HFFc6 (cell line): ENCODE results near the gene PTGS1. TPM values are rescaled to one million over a fixed set of nuclear protein-coding genes. Genes with fewer than 3 reads are reported as not detected.
A peak's percentile ranks its signal among the peaks of the same experiment; 100 is the strongest.

Experiments used
- DNase-seq: peaks from one replicate; pipeline ENCODE4 v3.0.0-alpha.2; 2018
- H3K27ac Mint-ChIP-seq: 2 replicates; pipeline ENCODE4 v1.8.0; 2020; ENCODE audit warnings: mild to moderate bottlenecking, mixed read lengths
- H3K27me3 Mint-ChIP-seq: 2 replicates; pipeline ENCODE4 v1.8.0; 2021; ENCODE audit warnings: mild to moderate bottlenecking, moderate library complexity, mixed read lengths; ENCODE audit not compliant: insufficient read depth
- H3K36me3 Mint-ChIP-seq: 2 replicates; pipeline ENCODE4 v1.8.0; 2021; ENCODE audit warnings: low read depth, mixed read lengths
- H3K4me1 Mint-ChIP-seq: 2 replicates; pipeline ENCODE4 v1.8.0; 2020; ENCODE audit warnings: low read depth, mixed read lengths
- H3K4me3 Mint-ChIP-seq: 2 replicates; pipeline ENCODE4 v1.8.0; 2020; ENCODE audit warnings: mild to moderate bottlenecking, moderate library complexity, mixed read lengths
- H3K9me3 Mint-ChIP-seq: 2 replicates; pipeline ENCODE4 v1.8.0; 2020; ENCODE audit warnings: mild to moderate bottlenecking, mixed read lengths
- CTCF ChIP-seq: fragments of 200-600 bp; sonication (generic); IDR thresholded peaks from 2 replicates; pipeline ENCODE4 v1.5.0; 2021; ENCODE audit warnings: antibody characterized with exemption, mild to moderate bottlenecking
- total RNA-seq, 6 experiments: library from RNA; stranded (reverse); fragmentation: NEBNext Ultra II Directional; extraction: Animal tissue kit (Norgen Biotek cat#: 25700); gene quantifications; 2 replicates in 1 of 6; 3 replicates in 5 of 6; pipeline ENCODE4 v1.2.3, GENCODE V29; 2021

Gene PTGS1
- total RNA-seq, 6 experiments from 2014 or later = 33.0 to 122 (median 102) TPM

- DNase-seq = no peak
- TF ChIP-seq CTCF = no peak
- Mint-ChIP-seq H3K4me1 (peaks cover 66% of the 10 kb centered on the region), H3K9me3 (peaks cover 5% of the 10 kb centered on the region), H3K4me3 (no peak overlapping the region), H3K27me3 (peaks cover 3% of the 10 kb centered on the region), H3K27ac (no peak overlapping the region; the same call in 1 of the 2 replicates), H3K36me3 (peaks cover 14% of the 10 kb centered on the region; the same call in 1 of the 2 replicates)
Measured at GRCh38 chr9:122397749-122398148, 26.9 kb downstream of the PTGS1 start.

GRCh38 chr9:122398371-122398924 is 27.6 kb downstream of the PTGS1 start:
- no peak for DNase-seq
- Mint-ChIP-seq H3K9me3 (peaks cover 5% of the 10 kb centered on the region), H3K4me3 (no peak overlapping the region), H3K27ac (peak overlapping the region; percentile 14; the same call in 1 of the 2 replicates), H3K4me1 (peaks cover 66% of the 10 kb centered on the region), H3K27me3 (peaks cover 3% of the 10 kb centered on the region), H3K36me3 (peaks cover 13% of the 10 kb centered on the region; the same call in 1 of the 2 replicates)
- no peak for TF ChIP-seq CTCF

- Mint-ChIP-seq H3K9me3 (peaks cover 5% of the 10 kb centered on the region), H3K27ac (peak overlapping the region; percentile 100), H3K4me1 (peaks cover 50% of the 10 kb centered on the region), H3K36me3 (0 out of 2 replicates have a peak, but pooled peaks cover 16% of the 10 kb centered on the region), H3K4me3 (peak overlapping the region; percentile 74), H3K27me3 (peaks cover 2% of the 10 kb centered on the region; the same call in 1 of the 2 replicates)
- TF ChIP-seq CTCF = no peak
- no peak for DNase-seq
Measured at GRCh38 chr9:122401896-122402295, 31.1 kb downstream of the PTGS1 start.

GRCh38 chr9:122402403-122402871 is 31.6 kb downstream of the PTGS1 start:
- H3K9me3 Mint-ChIP-seq = peaks cover 5% of the 10 kb centered on the region
- H3K36me3 Mint-ChIP-seq = 0 out of 2 replicates have a peak, but pooled peaks cover 16% of the 10 kb centered on the region
- peak; percentile 99 for DNase-seq
- H3K27me3 Mint-ChIP-seq = peaks cover 2% of the 10 kb centered on the region; the same call in 1 of the 2 replicates
- H3K27ac Mint-ChIP-seq = peak overlapping the region; percentile 100
- peaks cover 50% of the 10 kb centered on the region for H3K4me1 Mint-ChIP-seq
- peak overlapping the region; percentile 74 for H3K4me3 Mint-ChIP-seq
- TF ChIP-seq CTCF = no peak

GRCh38 chr9:122402874-122403273 is 32.0 kb downstream of the PTGS1 start:
- H3K27ac Mint-ChIP-seq = peak overlapping the region; percentile 100
- TF ChIP-seq CTCF = no peak
- peaks cover 2% of the 10 kb centered on the region; the same call in 1 of the 2 replicates for H3K27me3 Mint-ChIP-seq
- 0 out of 2 replicates have a peak, but pooled peaks cover 16% of the 10 kb centered on the region for H3K36me3 Mint-ChIP-seq
- peaks cover 5% of the 10 kb centered on the region for H3K9me3 Mint-ChIP-seq
- no peak for DNase-seq
- H3K4me1 Mint-ChIP-seq = peaks cover 50% of the 10 kb centered on the region
- peak overlapping the region; percentile 74 for H3K4me3 Mint-ChIP-seq
